NCI-H2196 (cell line): ENCODE results near the gene ABO.
"Not testable (repeated sequence)": the region's sequence is repeated elsewhere in the genome, so short reads cannot be mapped to it uniquely, and the experiment has no call there.

Experiments
- DNase-seq: peaks from one replicate; lab custom pipeline; 2025; ENCODE audit not compliant: unreplicated experiment; lab: John Stamatoyannopoulos, UW

ABO gene

DNA sequence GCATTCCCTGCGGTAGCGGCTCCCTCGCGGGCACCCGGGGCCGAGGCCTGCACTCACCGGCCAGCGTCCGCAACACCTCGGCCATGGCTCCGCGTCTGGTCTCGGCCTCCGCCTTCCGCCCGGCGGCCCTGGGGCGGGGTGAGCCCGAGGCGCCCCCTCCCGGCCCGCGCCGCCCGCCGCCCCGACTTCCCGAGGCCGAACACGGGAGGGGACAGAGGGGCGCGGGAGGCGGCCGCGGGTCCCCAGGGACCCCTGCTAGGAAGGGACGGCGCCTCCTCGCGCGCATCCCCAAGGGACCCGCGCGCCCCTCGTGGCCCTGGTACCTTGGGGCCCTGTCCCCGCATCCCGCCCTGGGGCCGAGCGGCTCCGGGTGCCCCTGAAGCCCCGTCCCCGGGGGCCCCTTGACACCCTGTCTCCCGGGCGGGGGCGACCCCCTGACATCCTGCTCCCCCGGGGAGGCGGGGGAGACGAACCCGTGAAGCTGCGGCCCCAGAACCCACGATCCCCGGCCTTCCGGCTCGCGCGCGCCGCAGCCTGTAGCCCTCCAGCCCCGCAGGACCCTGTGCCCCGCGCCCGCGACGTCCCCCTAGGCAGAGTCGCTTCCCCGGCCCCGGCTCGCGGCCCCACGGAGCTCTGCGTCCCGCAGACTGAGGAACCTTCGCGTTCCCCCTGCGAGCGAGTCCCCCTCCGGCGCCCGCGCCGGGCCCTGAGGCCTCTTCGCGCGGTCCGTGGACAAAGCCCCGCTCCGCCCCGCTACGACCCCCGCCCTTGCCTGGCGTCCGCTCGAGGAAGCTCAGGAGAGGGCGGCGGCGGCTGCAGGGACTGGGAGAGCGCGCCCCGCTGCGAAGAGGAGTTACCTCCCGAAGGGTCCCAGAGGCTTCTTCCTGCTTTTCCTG lies at the start of gene ABO:
ABO (minus strand) TSS at position 97 of the 896 bp plus-strand sequence.
- no peak for DNase-seq

DNA sequence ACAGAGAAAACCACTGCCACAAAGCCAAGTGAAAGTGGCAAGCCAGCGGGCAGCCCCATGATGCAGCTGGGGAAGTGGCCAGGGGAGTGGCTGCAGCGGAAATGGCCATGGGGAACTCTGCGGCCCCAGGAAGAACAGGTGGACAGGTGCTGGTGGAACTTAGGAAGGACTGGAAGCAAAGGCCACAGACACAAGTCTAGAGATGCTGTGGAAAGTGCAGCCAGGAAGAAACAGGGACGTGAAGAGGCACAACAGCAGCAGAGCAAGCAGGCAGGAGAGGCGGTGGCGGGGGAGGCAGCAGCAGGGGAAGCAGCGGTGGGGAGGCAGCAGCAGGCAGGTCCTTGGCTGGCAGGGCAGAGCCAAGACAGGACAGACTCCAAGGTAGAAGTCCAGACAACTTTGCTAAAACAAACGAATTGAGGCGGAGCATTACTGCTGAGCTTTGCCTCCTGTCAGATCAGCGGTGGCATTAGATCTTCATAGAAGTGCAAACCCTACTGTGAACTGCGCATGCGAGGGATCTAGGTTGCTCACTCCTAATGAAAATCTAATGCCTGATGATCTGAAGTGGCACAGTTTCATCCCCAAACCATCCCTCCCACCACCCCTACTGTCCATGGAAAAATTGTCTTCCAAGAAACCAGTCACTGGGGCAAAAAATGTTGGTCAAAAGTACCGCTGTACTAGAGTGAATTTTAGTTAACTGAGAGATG lies 49.1 kb upstream of the ABO start:
- no peak for DNase-seq

DNA sequence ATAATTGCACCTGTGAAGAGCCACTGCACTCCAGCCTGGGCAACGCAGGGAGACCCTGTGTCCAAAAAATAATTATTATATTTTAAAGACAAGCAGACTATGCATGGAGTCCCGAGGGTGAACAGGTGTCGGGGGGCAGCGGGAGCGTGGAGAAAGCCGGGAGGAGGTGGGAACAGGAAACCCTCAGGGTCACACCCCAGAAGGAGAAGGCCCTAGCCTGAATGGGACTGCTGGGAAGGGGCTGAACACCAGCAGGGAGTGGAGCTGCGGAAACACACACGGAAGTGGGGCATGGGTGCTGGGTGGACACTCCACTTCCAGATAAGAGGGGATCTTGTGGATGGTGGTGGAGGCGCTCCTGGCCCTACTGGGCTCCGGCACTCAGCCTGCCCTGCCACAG lies 48.2 kb upstream of the ABO start:
- DNase-seq, result no peak

DNA sequence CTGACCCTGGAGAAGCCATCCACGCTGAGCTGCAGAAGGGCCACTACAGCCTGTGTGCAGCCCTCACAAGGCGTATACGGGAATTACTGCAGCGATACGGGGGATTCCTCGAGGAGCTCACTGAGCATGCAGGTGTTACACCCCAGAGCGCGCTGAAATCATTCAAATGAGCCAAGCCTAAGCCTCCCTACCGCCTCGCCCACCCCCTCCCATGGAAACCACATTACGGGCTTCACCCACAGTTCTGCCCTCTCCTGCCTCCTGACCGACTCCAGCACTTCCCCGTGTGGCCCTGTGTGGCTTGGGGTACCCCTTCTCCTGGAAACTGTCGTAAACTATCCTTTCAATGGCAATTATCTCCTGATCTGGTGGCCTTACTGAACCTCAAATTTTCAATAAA lies 47.7 kb upstream of the ABO start:
- no peak for DNase-seq

DNA sequence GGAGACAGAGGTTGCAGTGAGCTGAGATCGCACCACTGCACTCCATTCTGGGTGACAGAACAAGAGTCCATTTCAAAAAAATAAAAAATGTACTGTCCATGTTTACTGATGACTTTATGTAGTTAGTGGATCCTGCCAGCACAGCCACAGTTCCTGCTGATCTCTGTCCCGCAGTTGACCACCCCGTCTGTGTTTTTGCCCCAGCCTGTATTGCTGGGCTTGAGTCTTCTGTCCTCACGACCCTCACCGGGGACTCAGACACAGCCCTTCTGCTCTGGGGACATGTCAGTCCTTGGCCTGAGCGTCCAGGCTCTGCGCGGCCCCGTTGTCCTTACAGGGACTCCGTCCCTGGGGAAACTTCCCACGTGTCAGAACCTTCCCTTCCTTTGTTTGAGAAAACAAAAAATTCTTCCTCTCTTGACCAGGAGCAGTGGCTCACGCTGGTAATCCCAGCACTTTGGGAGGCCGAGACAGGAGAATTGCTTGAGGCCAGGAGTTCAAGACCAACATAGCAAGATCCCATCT lies 46.5 kb upstream of the ABO start:
- no peak for DNase-seq

DNA sequence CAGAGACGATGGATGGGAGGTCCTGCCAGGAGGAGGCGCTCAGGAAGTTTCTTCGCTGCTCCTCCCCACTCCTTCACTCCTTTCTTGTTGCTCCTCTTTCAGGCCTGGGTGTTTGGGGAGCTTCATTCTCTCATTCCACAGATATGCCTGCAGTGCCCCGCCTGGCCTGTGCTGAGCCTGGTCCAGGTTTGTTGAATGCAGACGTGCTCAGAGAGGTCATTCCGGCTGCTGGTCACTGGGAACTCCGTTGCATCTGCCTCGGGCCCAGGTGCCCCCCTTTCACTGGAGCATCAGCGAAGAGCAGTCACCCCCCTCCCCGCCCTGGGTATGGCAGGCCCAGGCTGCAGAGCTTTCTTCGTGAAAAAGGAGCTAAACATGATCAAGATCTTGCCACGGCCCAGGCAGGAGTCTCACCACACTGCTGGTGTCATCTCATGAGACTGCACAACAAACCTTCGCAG lies 45.5 kb upstream of the ABO start:
- no peak for DNase-seq

DNA sequence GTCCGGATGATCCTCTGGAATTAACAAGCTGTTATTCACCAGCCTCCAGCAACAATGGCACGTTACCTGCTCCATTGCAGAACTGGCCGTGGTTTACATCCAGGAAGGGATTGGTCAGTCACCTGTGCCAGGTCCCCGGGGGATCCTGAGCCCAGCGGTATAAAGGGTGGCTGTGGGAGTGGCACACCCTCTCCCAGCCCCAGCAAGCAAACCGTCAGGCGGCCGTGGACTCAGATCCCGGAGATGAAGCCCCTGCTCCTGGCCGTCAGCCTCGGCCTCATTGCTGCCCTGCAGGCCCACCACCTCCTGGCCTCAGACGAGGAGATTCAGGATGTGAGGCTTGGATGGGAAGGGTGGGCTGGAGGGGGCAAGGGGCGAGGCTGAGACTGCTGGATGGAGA lies 42.5 kb upstream of the ABO start:
- not testable (repeated sequence) for DNase-seq

DNA sequence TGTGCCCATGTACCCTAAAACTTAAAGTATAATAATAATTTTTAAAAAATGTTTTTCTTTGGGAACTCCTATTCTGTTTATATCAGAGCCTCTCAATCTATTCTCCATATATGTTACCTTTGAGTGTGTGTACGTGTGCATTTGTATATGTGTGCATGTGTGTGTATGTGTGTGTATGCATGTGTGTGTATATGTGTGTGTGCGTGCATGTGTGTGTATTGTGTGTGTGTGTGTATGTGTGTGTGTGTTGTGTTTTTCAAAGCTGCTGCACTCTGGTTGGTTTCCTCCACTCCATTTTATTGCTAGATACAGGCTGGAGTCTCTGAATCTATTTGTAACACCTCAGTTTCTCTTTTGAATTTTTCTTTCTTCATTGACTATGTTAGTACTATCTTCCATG lies 41.0 kb upstream of the ABO start:
- DNase-seq, result no peak

DNA sequence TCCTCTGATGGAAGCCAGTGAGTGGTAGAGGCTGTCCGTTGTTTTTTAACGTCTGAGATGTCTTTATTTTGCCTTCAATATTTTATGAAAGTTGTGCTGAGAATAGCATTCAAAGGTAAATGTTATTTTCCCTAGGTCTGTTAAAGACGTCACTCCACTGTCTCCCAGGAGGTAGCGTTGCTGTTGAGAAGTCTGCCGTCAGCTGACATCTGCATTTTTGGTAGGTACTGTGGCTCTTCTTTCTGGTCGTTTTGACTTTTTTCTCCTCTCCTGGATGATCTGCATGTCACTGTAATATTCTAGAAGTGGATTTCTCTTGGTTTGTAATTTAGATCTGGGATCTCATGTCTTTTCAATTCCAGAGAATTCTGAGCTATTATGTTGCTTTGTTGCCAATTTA lies 34.6 kb upstream of the ABO start:
- no peak for DNase-seq

DNA sequence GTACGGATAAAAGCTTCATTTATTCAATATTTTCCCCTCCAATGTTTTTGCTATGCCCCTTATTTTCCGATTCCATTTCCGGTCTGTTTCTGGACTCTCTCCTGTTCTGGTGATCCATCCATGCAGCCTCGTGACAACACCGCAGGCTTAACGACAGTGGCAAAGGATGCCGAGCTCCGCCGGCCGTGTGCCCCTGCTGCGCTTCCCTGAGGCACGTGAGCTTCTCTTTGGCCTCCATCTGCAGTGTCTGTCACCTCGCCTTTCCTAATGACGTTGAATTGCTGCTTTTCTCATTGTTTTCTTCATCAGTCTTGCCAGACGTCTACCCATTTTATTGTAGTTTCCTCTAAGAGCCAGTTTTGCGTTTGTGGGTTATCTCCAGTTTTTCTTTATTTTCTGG lies 32.3 kb upstream of the ABO start:
- no peak for DNase-seq

DNA sequence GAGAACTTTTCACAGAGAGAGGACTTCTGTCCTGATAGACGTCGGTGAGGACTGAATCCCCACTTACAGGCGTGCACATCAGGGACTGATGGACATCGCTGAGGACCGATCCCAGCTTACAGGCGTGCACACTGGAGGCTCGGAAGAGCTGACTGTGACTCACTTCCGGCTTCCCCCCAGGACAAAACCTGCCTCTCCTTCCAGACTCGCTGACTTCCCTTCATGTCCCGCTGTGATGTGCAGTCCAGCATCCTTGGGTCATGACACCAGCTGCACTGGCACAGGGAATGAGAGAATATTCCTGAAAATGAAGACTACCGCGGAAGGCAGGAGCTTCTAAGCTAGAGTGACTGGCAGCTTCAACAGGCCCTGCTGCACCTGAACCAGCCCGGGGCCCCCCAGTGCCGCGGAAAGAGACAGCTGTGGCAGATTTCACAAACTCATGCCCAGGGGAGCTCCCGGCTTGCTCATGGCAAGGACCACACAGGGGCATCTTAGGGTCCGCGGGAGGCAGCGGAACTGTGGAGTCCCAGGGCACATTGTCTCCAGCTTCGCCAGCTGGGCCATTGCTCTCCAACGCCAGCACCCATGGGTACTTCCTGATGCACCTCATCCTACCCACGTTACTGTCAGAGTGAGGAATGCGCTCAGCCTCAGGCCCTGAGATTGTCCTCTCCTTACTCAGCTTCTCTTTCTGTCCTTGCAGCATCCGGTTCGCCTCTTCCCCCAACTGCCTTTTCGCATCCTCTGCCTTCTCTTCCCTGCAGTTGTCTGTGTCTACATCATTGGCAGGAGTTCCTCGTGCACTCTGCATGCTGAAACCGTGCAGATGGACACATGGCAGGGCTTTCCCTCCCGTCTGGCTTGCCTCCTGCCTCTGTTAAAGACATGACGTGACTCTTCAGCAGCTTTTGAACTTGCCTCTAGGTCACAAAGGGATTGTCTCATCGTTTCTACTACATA lies 31.5 kb upstream of the ABO start:
- no peak for DNase-seq

DNA sequence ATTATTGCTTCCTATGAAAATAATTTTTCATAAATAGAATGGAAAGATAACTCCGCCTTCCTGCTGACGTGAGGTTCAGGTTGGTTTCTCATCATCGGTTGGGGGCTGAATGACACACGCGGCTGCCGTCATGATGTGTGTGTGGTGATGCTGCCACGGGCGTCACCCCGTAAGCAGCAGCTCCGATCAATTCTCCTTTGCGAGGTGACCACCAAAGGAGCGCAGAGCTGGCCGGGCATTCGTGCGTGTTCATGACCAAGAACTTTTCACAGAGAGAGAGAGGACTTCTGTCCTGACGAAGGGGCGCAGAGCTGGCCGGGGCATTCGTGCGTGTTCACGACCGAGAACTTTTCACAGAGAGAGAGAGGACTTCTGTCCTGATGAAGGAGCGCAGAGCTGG lies 30.7 kb upstream of the ABO start:
- no peak for DNase-seq

DNA sequence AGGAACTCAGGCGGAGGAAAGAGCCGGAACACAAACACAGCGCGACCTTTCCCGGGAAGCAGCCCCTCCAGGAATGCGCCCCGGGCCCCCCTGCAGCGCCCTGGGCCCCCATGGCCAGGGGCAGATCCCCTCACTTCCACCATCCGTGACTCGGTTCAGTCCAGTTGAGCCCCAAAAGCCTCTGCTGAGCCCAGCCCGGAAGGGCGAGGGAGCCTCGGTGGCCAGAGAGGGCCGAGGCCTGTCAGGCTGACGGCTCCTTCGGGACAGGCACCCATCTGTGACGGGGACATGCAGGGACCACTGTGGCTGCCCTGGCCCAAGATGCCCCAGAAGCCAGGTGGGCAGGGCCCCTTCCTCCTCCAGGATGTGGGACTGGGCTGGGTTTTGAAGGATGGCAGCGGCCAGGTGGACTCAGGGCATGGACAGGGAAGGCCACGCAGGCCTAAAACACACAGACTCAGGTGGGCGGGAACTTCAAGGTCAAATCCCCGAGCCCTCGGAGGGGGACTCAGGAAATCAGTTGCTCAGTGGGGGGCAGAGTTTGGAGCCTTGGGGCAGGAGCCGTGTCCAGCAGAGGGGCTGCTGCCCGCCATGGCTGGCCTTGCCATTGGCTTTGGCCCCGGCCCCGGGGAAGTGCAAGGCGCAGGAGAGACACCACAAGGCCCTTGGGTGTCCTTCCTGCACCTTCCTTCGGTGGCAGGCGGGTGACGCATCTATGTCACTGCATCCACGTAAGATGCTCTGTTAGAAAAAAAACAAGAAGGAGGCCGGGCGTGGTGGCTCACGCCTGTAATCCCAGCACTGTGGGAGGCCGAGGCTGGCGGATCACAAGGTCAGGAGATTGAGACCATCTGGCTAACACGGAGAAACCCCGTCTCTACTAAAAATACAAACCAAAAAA lies 29.7 kb upstream of the ABO start:
- no peak for DNase-seq

DNA sequence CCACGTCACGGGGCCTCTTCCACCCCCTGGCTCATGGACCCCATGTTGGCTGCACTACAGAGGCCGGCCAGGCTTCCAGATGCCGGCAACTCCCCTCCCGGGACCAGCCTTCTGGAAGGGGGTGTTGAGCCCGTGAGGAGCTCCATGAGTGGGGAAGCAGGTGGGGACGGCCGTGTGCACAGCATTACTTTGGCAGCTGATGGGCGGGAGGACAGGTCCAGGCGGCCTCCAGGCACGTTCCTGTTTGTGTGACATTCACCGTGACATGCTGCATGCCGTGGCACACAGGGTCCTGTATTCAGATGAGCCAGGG lies 29.1 kb upstream of the ABO start:
- no peak for DNase-seq

DNA sequence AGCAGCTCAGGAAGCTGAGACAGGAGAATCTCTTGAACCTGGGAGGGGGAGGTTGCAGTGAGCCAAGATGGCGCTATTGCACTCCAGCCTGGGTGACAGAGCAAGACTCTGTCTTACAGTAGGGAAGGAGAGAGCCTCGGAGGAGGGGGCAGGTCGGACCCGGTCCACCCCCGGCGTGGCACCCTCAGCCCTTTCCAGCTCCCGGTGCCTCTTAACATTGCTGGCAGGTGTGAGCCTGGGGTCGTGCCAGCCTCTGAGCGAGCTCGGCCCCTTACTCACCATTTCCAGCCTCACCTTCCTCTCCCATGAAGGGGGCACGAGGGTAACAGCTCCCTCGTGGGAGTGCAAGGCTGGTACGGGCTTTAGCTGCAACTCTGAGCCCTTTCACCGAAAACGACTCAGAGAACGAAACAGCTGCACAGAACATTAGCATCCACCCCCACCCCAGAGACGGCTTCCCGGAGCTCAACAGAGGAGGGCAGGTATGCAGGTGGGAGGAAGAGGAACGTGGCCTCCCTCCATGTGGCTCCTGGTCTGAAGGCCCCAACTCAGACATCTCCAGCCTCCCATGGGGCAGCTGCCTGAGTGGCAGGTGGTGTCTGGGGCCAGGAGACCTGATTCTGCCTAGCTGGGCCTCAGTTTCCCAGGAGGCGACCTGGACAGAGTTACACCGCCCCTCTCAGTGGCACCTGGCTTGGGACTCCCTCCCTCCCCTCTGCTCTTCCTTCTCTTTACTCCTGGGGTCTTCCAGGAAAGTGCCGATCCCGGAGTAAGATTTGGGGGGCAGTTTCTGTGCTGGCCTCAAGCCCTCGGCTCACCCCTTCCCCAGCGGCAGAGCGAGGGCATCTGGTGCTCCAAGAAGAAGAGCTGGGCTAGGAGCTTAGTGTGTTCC lies 28.5 kb upstream of the ABO start:
- no peak for DNase-seq

DNA sequence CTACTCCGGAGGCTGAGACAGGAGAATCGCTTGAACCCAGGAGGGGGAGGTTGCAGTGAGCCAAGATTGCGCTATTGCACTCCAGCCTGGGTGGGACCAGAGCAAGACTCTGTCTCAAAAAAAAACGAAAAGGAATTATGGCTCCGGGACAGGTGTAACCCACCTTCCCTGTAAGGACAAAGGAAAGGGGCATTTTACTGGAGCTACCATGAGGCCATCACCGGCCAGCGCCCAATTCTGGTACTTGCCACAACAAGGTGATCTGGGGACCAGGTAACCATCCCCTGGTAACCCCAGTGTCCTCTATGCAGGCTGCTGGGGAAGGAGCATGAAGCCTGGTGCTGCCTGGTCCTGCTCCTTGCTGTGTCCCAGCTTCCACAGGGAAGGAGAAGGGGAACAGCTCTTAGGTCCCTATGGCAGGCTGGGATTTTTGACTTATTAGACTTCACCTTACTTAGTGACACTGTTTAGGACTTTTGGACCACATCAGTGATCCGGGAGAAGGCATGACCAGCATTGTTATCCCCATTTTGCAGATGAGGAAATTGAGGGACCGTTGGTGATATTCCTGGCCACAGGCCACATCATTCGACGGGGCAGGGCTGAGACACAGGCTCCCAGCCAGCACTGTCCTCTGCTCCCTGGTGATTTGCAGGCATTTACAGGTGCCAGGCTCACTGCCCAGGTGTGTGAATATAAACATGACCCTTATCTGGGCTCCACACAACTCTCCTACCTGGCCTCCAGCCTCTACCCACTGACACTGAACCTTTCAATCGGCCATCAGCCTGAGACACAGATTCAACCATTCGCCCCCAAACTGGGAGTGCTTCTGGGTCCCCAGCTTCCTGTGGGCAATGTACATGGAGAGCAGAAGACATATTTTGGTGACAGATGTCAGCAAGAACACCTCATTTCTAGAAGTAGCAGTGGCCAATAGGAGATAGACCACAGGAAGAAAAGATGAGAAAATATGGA lies 26.5 kb upstream of the ABO start:
- DNase-seq, result no peak

DNA sequence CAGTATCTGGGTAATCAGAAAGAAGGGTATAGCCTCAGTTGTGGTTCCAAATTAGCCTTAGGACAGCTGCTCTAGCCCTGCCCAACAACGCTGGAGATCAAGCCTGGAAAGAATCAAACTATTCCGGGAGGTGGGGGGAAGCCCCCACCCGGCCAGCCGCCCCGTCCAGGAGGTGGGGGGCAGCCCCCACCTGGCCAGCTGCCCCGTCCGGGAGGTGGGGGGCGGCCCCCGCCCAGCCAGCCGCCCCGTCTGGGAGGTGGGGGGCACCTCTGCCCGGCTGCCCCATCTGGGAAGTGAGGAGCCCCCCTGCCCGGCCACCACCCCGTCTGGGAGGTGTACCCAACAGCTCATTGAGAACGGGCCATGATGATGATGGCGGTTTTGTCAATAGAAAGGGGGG lies 25.0 kb upstream of the ABO start:
- DNase-seq, result not testable (repeated sequence)

DNA sequence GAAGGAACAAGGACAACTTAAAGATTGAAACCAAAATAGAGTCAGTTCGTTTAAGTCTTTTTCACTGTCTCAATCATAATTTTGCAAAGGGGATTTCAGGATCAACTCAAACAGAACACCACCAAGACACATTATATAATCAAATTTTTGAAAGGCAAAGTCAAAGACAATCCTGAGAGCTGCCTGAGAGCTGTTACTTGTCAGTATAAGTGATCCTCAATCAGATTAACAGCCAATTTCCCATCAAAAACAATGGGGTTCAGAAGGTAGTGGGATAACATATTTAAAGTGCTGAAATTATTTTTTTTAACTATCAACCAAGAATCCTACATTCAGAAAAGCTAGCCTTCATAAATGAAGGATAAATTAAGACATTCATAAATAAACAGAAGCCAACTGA lies 19.3 kb upstream of the ABO start:
- DNase-seq, result no peak
